ENCODE measurements around the gene CAPN14. TPM values are rescaled to one million over a fixed set of nuclear protein-coding genes. Genes with fewer than 3 reads are reported as not detected.

CAPN14 gene
- total RNA-seq, 4 donors from 2014 or later = under 0.01 to 0.29 (median 0.14) TPM; not detected in 1

DNA sequence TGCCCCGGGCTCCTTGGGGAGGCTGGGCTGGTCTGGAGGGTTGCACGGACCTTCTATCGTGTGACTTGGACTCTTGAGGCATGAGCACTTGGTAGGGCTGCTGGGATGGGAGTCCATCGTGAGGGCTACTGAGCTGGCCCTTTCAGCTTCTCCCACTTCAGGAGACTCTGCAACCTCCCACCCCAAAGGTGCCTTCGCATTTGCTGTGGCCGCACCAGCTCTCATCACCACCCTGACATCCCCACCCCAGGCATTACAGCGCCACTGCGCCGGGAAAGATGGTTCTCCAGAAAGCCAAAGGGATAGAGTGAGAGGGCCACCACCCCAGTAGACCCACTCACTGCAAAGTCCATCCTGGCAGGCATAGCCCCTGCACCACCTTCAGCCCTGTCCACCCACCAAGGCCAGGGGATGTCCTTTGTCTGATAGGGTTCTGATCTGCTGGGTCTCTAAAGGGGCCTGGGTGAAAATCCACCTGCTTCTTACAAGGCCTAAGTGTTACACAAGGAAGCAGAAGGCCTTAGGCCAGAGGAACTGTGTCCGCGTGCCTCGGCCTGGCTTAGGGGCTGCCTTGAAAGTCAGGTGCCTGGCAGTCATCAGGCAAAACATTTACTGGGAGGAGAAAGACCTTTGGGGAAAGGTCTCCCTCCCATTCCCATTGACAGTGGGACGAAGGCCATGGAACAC is 21.7 kb upstream of the CAPN14 start:
- Histone ChIP-seq H3K4me1 (peaks cover 0 to 6% of the 10 kb centered on the region in 2 donors), H3K27me3 (no peaks in the 10 kb centered on the region), H3K36me3 (no peaks in the 10 kb centered on the region), H3K27ac (peak overlapping the region; percentile 29 to 64), H3K9me3 (no peaks in the 10 kb centered on the region), H3K4me3 (no peak overlapping the region)
- intact Hi-C loops (cut with DNase I; ENCODE audit: low total_unique reads) = no loop called here
- DNase-seq = no peak
- no peak for TF ChIP-seq POLR2A (IDR thresholded peaks at IDR 0.05)
- TF ChIP-seq, protein P1, sequence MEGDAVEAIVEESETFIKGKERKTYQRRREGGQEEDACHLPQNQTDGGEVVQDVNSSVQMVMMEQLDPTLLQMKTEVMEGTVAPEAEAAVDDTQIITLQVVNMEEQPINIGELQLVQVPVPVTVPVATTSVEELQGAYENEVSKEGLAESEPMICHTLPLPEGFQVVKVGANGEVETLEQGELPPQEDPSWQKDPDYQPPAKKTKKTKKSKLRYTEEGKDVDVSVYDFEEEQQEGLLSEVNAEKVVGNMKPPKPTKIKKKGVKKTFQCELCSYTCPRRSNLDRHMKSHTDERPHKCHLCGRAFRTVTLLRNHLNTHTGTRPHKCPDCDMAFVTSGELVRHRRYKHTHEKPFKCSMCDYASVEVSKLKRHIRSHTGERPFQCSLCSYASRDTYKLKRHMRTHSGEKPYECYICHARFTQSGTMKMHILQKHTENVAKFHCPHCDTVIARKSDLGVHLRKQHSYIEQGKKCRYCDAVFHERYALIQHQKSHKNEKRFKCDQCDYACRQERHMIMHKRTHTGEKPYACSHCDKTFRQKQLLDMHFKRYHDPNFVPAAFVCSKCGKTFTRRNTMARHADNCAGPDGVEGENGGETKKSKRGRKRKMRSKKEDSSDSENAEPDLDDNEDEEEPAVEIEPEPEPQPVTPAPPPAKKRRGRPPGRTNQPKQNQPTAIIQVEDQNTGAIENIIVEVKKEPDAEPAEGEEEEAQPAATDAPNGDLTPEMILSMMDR (IDR thresholded peaks at IDR 0.05) = no peak

- intact Hi-C loops (cut with DNase I; ENCODE audit: low total_unique reads) = no loop called here
- H3K27ac ChIP-seq = no peak overlapping the region
- H3K4me3 ChIP-seq = no peak overlapping the region
- H3K36me3 ChIP-seq = no peaks in the 10 kb centered on the region
- DNase-seq = no peak
- H3K4me1 ChIP-seq = peaks cover 0 to 6% of the 10 kb centered on the region in 2 donors
- TF ChIP-seq, protein P1 (IDR thresholded peaks at IDR 0.05) = no peak
- TF ChIP-seq POLR2A (IDR thresholded peaks at IDR 0.05) = no peak
- H3K27me3 ChIP-seq = no peaks in the 10 kb centered on the region
- H3K9me3 ChIP-seq = no peaks in the 10 kb centered on the region
Measured at GRCh38 chr2:31238126-31238905, 21.0 kb upstream of the CAPN14 start.

- no peak overlapping the region for H3K27ac ChIP-seq
- H3K4me1 ChIP-seq = peaks cover 0 to 6% of the 10 kb centered on the region in 2 donors
- intact Hi-C loops (cut with DNase I; ENCODE audit: low total_unique reads) = no loop called here
- H3K27me3 ChIP-seq = no peaks in the 10 kb centered on the region
- H3K9me3 ChIP-seq = no peaks in the 10 kb centered on the region
- DNase-seq = no peak
- TF ChIP-seq, protein P1 (IDR thresholded peaks at IDR 0.05) = no peak
- no peak for TF ChIP-seq POLR2A (IDR thresholded peaks at IDR 0.05)
- no peak overlapping the region for H3K4me3 ChIP-seq
- no peaks in the 10 kb centered on the region for H3K36me3 ChIP-seq
Measured at GRCh38 chr2:31237348-31238017, 20.2 kb upstream of the CAPN14 start.

GRCh38 chr2:31236433-31237205 is 19.3 kb upstream of the CAPN14 start:
- Histone ChIP-seq H3K27ac (no peak overlapping the region), H3K4me1 (peaks cover 0 to 6% of the 10 kb centered on the region in 2 donors)
- intact Hi-C loops (cut with DNase I; ENCODE audit: low total_unique reads) = no loop called here

More at GRCh38 chr2:31236433-31237205, 19.3 kb upstream of the CAPN14 start:
- Histone ChIP-seq H3K27me3 (no peaks in the 10 kb centered on the region), H3K4me3 (no peak overlapping the region), H3K9me3 (no peaks in the 10 kb centered on the region), H3K36me3 (no peaks in the 10 kb centered on the region)
- DNase-seq = no peak
- TF ChIP-seq, protein P1 (IDR thresholded peaks at IDR 0.05) = no peak
- no peak for TF ChIP-seq POLR2A (IDR thresholded peaks at IDR 0.05)

Measured in uterus (tissue), 4 donors.